AG04449 (cell line): ENCODE measurements around the gene KIF6.

Experiments used
- CTCF ChIA-PET: fragments of 350-600 bp; formaldehyde crosslinking; extraction: SDS; loops from one replicate; lab custom pipeline; 2021; ENCODE audit warnings: antibody characterized with exemption; lab: Yijun Ruan, JAX
- POLR2A ChIA-PET: fragments of 400-600, 350-600 bp; formaldehyde crosslinking; extraction: SDS; loops from one replicate; lab custom pipeline; 2020; ENCODE audit warnings: antibody characterized with exemption, inconsistent platforms; lab: Yijun Ruan, JAX
- DNase-seq: peaks from one replicate; pipeline ENCODE4 v3.0.0-alpha.2; 2010; ENCODE audit warnings: low read depth, low spot score
- H3K4me3 ChIP-seq: 2 replicates; pipeline ENCODE4 v1.5.1; 2011; ENCODE audit warnings: low read depth, mild to moderate bottlenecking, control low read depth, low read length
- CTCF ChIP-seq: IDR thresholded peaks from one replicate; pipeline ENCODE4 v1.5.1; 2011; ENCODE audit warnings: mild to moderate bottlenecking, moderate library complexity, low read length, control low read depth, inconsistent platforms; ENCODE audit not compliant: insufficient read depth; ENCODE audit errors: missing control alignments

The KIF6 gene

DNA sequence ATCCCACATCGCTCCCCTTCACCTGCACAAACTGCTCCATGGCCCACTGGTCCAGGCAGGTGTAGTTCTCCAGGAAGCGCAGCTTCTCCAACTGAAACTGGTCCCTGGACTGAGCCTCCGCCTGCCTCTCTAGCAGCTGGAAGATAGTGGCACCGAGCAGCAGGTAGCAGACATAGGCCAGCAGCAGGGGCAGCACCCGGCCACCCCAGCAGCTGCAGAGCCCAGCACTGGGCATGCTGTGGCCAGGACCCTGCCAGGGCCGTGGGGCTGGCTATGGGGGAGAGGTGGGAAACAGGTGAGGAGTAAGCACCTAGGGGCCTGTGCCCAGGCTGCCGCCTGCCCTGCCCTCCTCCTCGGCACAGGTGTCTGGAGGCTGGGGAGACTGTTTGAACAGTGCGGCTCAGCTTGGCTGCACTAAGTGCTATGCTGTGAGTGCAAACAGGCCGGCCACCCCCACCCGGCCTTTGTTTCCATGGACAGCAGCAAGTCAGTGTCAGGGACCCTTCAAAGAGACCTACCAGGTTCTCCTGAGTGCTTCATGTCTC lies 402.8 kb downstream of the KIF6 start, which contains the start of gene KCNK16:
TSS of gene KCNK16 (minus strand) at position 397 of the 545 bp plus-strand sequence. CDS start at position 235, 162 bp downstream.
- DNase-seq = no peak
- no peak for TF ChIP-seq CTCF
- CTCF ChIA-PET = no interaction called here
- POLR2A ChIA-PET = no interaction called here
- no peak within 1 kb of the TSS for H3K4me3 ChIP-seq

DNA sequence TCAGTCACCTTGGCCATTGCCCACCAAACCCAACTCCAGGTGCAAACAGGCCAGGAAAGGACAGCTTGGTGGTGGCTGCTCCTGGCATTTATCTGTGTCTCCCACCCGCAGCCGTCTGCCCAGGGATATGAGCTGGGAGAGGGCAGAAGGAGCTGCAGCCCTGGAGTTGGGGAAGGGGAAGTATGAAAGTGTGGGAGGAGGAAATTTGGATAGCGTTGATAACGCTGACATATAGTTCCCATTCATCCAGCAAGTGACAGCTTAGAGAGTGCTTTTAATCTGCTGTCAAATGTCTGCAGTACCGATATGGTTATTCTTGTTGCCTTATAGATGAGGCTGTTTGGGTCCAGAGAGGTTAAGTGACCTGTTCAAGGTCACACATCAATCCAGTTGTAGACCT lies 403.4 kb downstream of the KIF6 start:
- no peak for DNase-seq
- ChIA-PET POLR2A (no interaction called here), CTCF (no interaction called here)
- no peak for TF ChIP-seq CTCF
- no peak overlapping the region for H3K4me3 ChIP-seq

GRCh38 chr6:39320363-39320984 lies 404.7 kb downstream of the KIF6 start:
- ChIA-PET POLR2A (no interaction called here), CTCF (no interaction called here)
- TF ChIP-seq CTCF = no peak
- no peak for DNase-seq
- H3K4me3 ChIP-seq = no peak overlapping the region

GRCh38 chr6:39319621-39320362 lies 405.4 kb downstream of the KIF6 start:
- no peak for DNase-seq
- no peak for TF ChIP-seq CTCF
- CTCF ChIA-PET = no interaction called here
- H3K4me3 ChIP-seq = no peak overlapping the region
- POLR2A ChIA-PET = no interaction called here

DNA sequence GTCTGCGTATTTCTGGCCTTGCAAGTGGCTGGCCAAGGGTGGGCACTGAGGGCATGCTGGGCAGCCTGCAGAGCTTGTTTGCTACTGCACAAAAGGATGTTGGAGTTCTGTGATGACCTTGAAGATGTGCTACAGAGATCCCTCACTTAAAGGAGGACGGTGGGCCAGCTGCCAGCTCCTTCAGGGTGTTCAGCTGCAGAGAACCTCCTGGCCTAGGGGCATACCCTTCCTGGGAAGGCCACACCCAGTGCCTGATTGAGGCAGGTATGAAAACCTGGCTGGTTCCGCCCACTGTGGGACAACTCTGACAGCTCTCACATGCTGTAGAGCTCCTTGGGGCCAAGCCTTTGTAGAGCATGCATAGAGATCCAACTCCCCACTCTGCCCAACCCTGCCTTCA lies 408.0 kb downstream of the KIF6 start:
- no peak for DNase-seq
- H3K4me3 ChIP-seq = no peak overlapping the region
- ChIA-PET POLR2A (no interaction called here), CTCF (interaction anchor here (1.2 to 1.6 kb wide), 3 partner anchors 11 to 14 kb away, joined by 3 read pairs; no protein-coding TSS in a partner anchor)
- no peak for TF ChIP-seq CTCF

DNA sequence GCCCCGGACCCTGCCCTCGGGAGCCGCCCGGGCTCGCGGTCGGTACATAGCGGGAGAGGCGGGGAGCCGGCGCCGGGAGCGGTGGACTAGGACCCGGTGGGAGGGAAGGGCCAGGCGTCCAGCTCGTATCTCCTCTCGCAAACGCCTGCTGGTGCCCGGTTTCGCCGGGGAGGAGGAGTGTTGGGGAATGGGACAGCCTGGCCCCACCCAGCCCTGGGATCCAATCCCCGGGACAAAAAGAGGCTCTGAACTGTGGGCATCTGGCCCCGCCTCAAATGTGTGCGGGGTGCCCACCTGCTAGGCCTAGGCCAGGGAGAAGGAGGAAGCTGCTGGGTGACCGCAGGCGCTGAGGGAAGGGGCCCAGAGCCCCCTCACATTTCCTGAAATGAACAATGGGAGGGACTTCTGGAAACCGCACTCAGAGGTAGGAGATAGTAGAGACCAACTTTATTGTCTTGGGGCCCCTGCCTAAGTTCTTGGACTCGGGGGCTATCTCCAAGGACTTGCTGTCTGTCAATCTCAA lies 410.9 kb downstream of the KIF6 start, which contains the start of gene KCNK17:
TSS of gene KCNK17 (minus strand) at position 147 of the 523 bp plus-strand sequence. CDS start at position 48, 99 bp downstream.
- no peak for TF ChIP-seq CTCF
- ChIA-PET CTCF (interaction anchor here (1.1 kb wide), 1 partner anchor 146 kb away, joined by 5 read pairs; no protein-coding TSS in a partner anchor), POLR2A (no interaction called here)
- H3K4me3 ChIP-seq = no peak within 1 kb of the TSS
- no peak for DNase-seq
